ENCODE data around the gene SEMA6A.

Gene SEMA6A

GRCh38 chr5:116521173-116521872, 53.3 kb downstream of the SEMA6A start:
- no peak for DNase-seq

GRCh38 chr5:116520771-116521170, 53.9 kb downstream of the SEMA6A start:
- DNase-seq = no peak

- DNase-seq = no peak
These were observed 56.2 kb downstream of the SEMA6A start for GRCh38 chr5:116518423-116518822.

GRCh38 chr5:116517488-116517887, 57.1 kb downstream of the SEMA6A start:
- DNase-seq = no peak

- no peak for DNase-seq
These were observed 58.6 kb downstream of the SEMA6A start for GRCh38 chr5:116516021-116516420.

- DNase-seq = no peak
These were observed 60.1 kb downstream of the SEMA6A start for GRCh38 chr5:116514421-116514970.

- no peak for DNase-seq
These were observed 64.1 kb downstream of the SEMA6A start for GRCh38 chr5:116510517-116510916.

GRCh38 chr5:116509483-116510244, 65.0 kb downstream of the SEMA6A start:
- no peak for DNase-seq

- DNase-seq = no peak
These were observed 65.8 kb downstream of the SEMA6A start for GRCh38 chr5:116508835-116509234.

GRCh38 chr5:116507941-116508655, 66.5 kb downstream of the SEMA6A start:
- no peak for DNase-seq

- DNase-seq = no peak
These were observed 67.5 kb downstream of the SEMA6A start for GRCh38 chr5:116507051-116507537.

GRCh38 chr5:116506488-116506887, 68.1 kb downstream of the SEMA6A start:
- DNase-seq = no peak

- DNase-seq = no peak
These were observed 69.9 kb downstream of the SEMA6A start for GRCh38 chr5:116504593-116505166.

GRCh38 chr5:116502616-116503015, 72.0 kb downstream of the SEMA6A start:
- no peak for DNase-seq

- DNase-seq = no peak
These were observed 72.5 kb downstream of the SEMA6A start for GRCh38 chr5:116502138-116502537.

- no peak for DNase-seq
These were observed 76.0 kb downstream of the SEMA6A start for GRCh38 chr5:116498503-116499048.

GRCh38 chr5:116497631-116498030, 77.0 kb downstream of the SEMA6A start:
- no peak for DNase-seq

GRCh38 chr5:116495786-116496357, 78.8 kb downstream of the SEMA6A start:
- no peak for DNase-seq

- DNase-seq = no peak
These were observed 79.7 kb downstream of the SEMA6A start for GRCh38 chr5:116494784-116495450.

GRCh38 chr5:116492776-116493175, 81.8 kb downstream of the SEMA6A start:
- DNase-seq = no peak

GRCh38 chr5:116492016-116492623, 82.5 kb downstream of the SEMA6A start:
- peak in 3 of 6 experiments; percentile 4 to 20 (median 19) for DNase-seq
